ENCODE data around the gene GRK5.
A peak's percentile ranks its signal among the peaks of the same experiment; 100 is the strongest.

GRK5 gene

GRCh38 chr10:119367841-119368549 is 160.6 kb downstream of the GRK5 start:
- Histone ChIP-seq H3K4ac (ENCODE audit: low read length) (no peak overlapping the region), H3K23ac (ENCODE audit: low read depth, low read length, poor library complexity) (no peak overlapping the region), H3K79me1 (ENCODE audit: low read depth, low read length) (no peaks in the 10 kb centered on the region), H3K4me3 (ENCODE audit: low read length in 2 of 2) (no peak overlapping the region), H3K9ac (ENCODE audit: low read depth, low read length, poor library complexity) (no peak overlapping the region), H3K27ac (replicated peaks; ENCODE audit: low read length) (no peak overlapping the region), H3K4me1 (ENCODE audit: control insufficient read depth in 2 of 2, insufficient read depth in 1 of 2, low read depth in 1 of 2, low read length in 2 of 2) (peaks cover 8 to 25% of the 10 kb centered on the region in 2 donors), H3K9me3 (replicated peaks in 1 of 2; ENCODE audit: control insufficient read depth in 2 of 2, insufficient read depth in 1 of 2, low read depth in 1 of 2, low read length in 2 of 2) (peaks cover 0 to 2% of the 10 kb centered on the region in 2 donors), H2AFZ (ENCODE audit: low read length) (no peak overlapping the region), H4K8ac (ENCODE audit: low read depth, low read length) (no peak overlapping the region), H2BK5ac (ENCODE audit: low read length) (peak overlapping the region; percentile 7), H2AK5ac (ENCODE audit: low read depth, low read length) (peak overlapping the region; percentile 73), H4K91ac (ENCODE audit: low read depth, low read length, poor library complexity) (peak overlapping the region; percentile 17), H3K18ac (ENCODE audit: low read length) (peak overlapping the region; percentile 11), H3K14ac (ENCODE audit: low read length) (no peak overlapping the region), H3K4me2 (ENCODE audit: insufficient read depth, low read length, poor library complexity, severe bottlenecking) (no peak overlapping the region), H3K36me3 (replicated peaks in 1 of 2; ENCODE audit: control insufficient read depth in 2 of 2, insufficient read depth in 2 of 2, low read length in 2 of 2) (no peaks in the 10 kb centered on the region), H3K27me3 (ENCODE audit: control insufficient read depth in 3 of 3, insufficient read depth in 3 of 3, low read depth in 1 of 3, low read length in 3 of 3) (no peaks in the 10 kb centered on the region), H2BK120ac (ENCODE audit: low read depth, low read length) (peak overlapping the region; percentile 53), H2BK15ac (ENCODE audit: low read length) (no peak overlapping the region), H2BK12ac (ENCODE audit: low read length) (no peak overlapping the region)
- no CpG with 5 or more reads among the region's 21 CpGs for WGBS, 2 donors (ENCODE audit: extremely low coverage in 2 of 2, insufficient read length in 2 of 2, insufficient replicate concordance in 1 of 2)
- DNase-seq (ENCODE audit: low spot score), result no peak

DNA sequence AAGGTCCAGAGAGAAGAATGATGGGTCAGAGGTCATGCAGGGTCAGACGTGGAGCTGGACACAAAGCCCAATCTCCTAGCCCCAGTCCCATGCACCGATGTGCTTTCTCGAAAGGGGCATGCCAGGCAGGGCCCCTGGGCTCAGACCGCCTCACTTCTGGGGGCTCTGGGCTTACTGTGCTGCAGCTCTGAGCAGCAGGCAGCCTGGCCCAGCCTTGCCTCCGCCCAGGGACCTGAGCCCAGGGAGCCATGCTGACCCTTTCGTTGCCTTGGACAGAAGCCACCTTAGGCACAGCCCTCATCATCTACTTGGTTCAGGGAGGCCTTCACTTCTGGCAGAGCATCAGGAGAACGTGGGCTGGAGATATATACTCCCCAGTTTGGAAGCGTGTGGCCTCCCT is 161.2 kb downstream of the GRK5 start:
- Histone ChIP-seq H3K27ac (replicated peaks; ENCODE audit: low read length) (no peak overlapping the region), H4K8ac (ENCODE audit: low read depth, low read length) (peak overlapping the region; percentile 10), H2BK5ac (ENCODE audit: low read length) (peak overlapping the region; percentile 7), H3K4me3 (ENCODE audit: low read length in 2 of 2) (no peak overlapping the region), H3K9me3 (replicated peaks in 1 of 2; ENCODE audit: control insufficient read depth in 2 of 2, insufficient read depth in 1 of 2, low read depth in 1 of 2, low read length in 2 of 2) (peaks cover 0 to 2% of the 10 kb centered on the region in 2 donors), H3K9ac (ENCODE audit: low read depth, low read length, poor library complexity) (peak overlapping the region; percentile 7), H3K4ac (ENCODE audit: low read length) (no peak overlapping the region), H3K36me3 (replicated peaks in 1 of 2; ENCODE audit: control insufficient read depth in 2 of 2, insufficient read depth in 2 of 2, low read length in 2 of 2) (no peaks in the 10 kb centered on the region), H3K4me1 (ENCODE audit: control insufficient read depth in 2 of 2, insufficient read depth in 1 of 2, low read depth in 1 of 2, low read length in 2 of 2) (peaks cover 8 to 25% of the 10 kb centered on the region in 2 donors), H2BK12ac (ENCODE audit: low read length) (no peak overlapping the region), H3K4me2 (ENCODE audit: insufficient read depth, low read length, poor library complexity, severe bottlenecking) (no peak overlapping the region), H3K23ac (ENCODE audit: low read depth, low read length, poor library complexity) (peak overlapping the region; percentile 77), H4K91ac (ENCODE audit: low read depth, low read length, poor library complexity) (no peak overlapping the region), H3K18ac (ENCODE audit: low read length) (peak overlapping the region; percentile 60), H2AK5ac (ENCODE audit: low read depth, low read length) (no peak overlapping the region), H3K27me3 (ENCODE audit: control insufficient read depth in 3 of 3, insufficient read depth in 3 of 3, low read depth in 1 of 3, low read length in 3 of 3) (no peaks in the 10 kb centered on the region), H3K14ac (ENCODE audit: low read length) (peak overlapping the region; percentile 10), H2AFZ (ENCODE audit: low read length) (no peak overlapping the region), H3K79me1 (ENCODE audit: low read depth, low read length) (no peaks in the 10 kb centered on the region), H2BK120ac (ENCODE audit: low read depth, low read length) (peak overlapping the region; percentile 14), H2BK15ac (ENCODE audit: low read length) (peak overlapping the region; percentile 50)
- WGBS, 2 donors (ENCODE audit: extremely low coverage in 2 of 2, insufficient read length in 2 of 2, insufficient replicate concordance in 1 of 2), result no CpG with 5 or more reads among the region's 8 CpGs
- DNase-seq (ENCODE audit: low spot score), result no peak

DNA sequence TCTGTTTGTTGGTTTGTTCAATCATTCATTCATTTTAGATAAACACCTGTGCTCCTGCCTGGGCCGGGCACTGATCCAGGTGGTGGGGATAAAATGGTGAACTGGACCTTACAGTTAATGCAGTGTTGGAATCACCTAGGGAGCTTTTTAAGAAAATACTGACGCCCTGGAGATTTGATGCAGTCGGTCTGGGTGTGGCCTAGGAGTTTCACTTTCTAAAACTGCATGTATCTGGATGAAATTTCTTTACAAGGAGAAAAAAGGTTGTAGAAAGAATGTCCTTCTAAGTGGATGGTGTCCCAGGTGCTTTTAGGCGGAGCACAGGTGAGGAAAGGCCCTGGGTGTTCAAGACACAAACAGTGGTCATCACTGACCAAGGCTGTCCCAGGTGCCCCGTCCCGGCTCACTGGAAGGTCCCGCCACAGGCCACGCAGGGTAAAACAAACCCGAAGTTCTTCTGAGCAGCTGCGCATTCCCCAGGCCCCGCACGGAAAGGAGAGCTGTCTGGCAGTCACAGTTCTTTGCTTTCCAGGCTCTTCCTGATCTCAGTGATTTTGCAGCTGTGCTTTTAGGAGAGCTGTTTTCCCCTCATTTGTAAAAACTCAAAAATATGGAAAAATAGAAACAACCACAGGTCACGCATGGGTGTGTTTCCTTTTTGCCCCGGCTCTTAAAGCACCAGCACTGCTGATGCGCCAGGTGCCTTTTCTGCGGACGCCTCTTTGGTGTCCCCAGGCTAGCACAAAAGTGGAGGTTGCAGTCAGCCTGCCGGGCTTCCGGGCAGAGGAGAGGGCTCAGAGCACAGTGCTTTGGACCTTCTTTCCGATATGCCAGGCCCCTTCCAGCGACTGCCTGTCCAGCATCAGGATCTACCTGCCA is 161.9 kb downstream of the GRK5 start:
- no peak for DNase-seq (ENCODE audit: low spot score)
- Histone ChIP-seq H4K8ac (ENCODE audit: low read depth, low read length) (peak overlapping the region; percentile 10), H3K4ac (ENCODE audit: low read length) (no peak overlapping the region), H2BK120ac (ENCODE audit: low read depth, low read length) (no peak overlapping the region), H3K27me3 (ENCODE audit: control insufficient read depth in 3 of 3, insufficient read depth in 3 of 3, low read depth in 1 of 3, low read length in 3 of 3) (no peaks in the 10 kb centered on the region), H4K91ac (ENCODE audit: low read depth, low read length, poor library complexity) (no peak overlapping the region), H3K18ac (ENCODE audit: low read length) (peak overlapping the region; percentile 75), H3K9ac (ENCODE audit: low read depth, low read length, poor library complexity) (no peak overlapping the region), H3K14ac (ENCODE audit: low read length) (no peak overlapping the region), H3K23ac (ENCODE audit: low read depth, low read length, poor library complexity) (no peak overlapping the region), H3K4me2 (ENCODE audit: insufficient read depth, low read length, poor library complexity, severe bottlenecking) (no peak overlapping the region), H2BK15ac (ENCODE audit: low read length) (peak overlapping the region; percentile 50), H2AK5ac (ENCODE audit: low read depth, low read length) (peak overlapping the region; percentile 60), H3K9me3 (replicated peaks in 1 of 2; ENCODE audit: control insufficient read depth in 2 of 2, insufficient read depth in 1 of 2, low read depth in 1 of 2, low read length in 2 of 2) (peaks cover 0 to 2% of the 10 kb centered on the region in 2 donors), H3K4me1 (ENCODE audit: control insufficient read depth in 2 of 2, insufficient read depth in 1 of 2, low read depth in 1 of 2, low read length in 2 of 2) (peaks cover 8 to 25% of the 10 kb centered on the region in 2 donors), H2BK12ac (ENCODE audit: low read length) (no peak overlapping the region), H2BK5ac (ENCODE audit: low read length) (peak overlapping the region; percentile 43), H3K4me3 (ENCODE audit: low read length in 2 of 2) (no peak overlapping the region), H3K36me3 (replicated peaks in 1 of 2; ENCODE audit: control insufficient read depth in 2 of 2, insufficient read depth in 2 of 2, low read length in 2 of 2) (no peaks in the 10 kb centered on the region), H2AFZ (ENCODE audit: low read length) (no peak overlapping the region), H3K79me1 (ENCODE audit: low read depth, low read length) (no peaks in the 10 kb centered on the region), H3K27ac (replicated peaks; ENCODE audit: low read length) (no peak overlapping the region)
- WGBS, 2 donors (ENCODE audit: extremely low coverage in 2 of 2, insufficient read length in 2 of 2, insufficient replicate concordance in 1 of 2), result no CpG with 5 or more reads among the region's 21 CpGs
